Measurements from ENCODE around the gene C5orf63. TPM values are rescaled to one million over a fixed set of nuclear protein-coding genes. Genes with fewer than 3 reads are reported as not detected.

Gene C5orf63
- total RNA-seq, 1 experiment from 2014 or later = 1.2 TPM

DNA sequence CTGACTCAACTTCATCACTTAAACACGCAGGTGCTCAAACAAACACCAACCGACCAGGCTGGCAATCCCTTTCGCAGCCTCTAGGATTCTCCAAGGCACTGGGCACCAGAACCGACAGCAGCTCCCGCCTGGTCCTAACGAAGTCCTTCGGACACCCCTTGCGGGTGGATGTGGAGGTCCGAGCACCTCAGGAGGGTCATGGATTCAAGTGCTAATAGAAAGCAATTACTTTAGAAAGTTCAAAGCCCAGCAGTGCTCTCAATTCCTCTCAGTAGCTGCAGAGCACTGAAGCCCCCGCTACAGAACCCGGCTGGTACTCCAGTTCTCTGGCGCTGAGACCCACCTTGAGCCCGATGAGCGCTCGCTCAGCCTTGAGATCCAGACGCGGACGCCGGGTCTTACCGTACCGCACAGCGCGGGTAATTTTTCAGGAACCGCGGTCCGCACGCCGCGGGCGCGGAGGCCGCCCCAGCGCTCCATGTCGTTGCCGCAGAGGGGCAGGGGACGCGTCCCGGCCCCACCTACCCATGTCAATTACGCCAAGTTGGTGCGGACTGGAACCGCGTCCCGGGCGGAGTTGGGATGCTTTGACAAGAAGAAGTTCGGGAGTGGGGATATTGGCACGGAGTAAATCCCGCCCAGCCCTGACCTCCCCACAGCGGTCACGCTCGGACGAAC is 43.6 kb downstream of the C5orf63 start:
- Histone ChIP-seq H4K91ac (ENCODE audit: insufficient read length, low read depth, low read length) (no peak overlapping the region), H3K56ac (ENCODE audit: insufficient read length, low read depth, low read length) (no peak overlapping the region), H3K9ac (ENCODE audit: extremely low read depth, insufficient read length, low read length) (peak overlapping the region; percentile 62), H4K8ac (replicated peaks; ENCODE audit: insufficient read length, low read depth, low read length) (no peak overlapping the region), H2BK120ac (ENCODE audit: low read depth, low read length, poor library complexity, severe bottlenecking) (no peak overlapping the region), H3K9me3 (ENCODE audit: control insufficient read depth, low read depth, low read length) (no peaks in the 10 kb centered on the region), H3K79me2 (ENCODE audit: insufficient read depth, low read length) (no peaks in the 10 kb centered on the region), H3K18ac (ENCODE audit: insufficient read length, low read depth, low read length) (no peak overlapping the region), H3K14ac (ENCODE audit: insufficient read depth, low read length) (0 out of 2 replicates have a peak overlapping the region, but pooled peaks have one; percentile 39), H2BK20ac (ENCODE audit: low read depth, low read length, poor library complexity, severe bottlenecking) (no peak overlapping the region), H4K5ac (ENCODE audit: insufficient read length, low read depth, low read length) (no peak overlapping the region), H3K4me2 (ENCODE audit: insufficient read depth, insufficient read length, low read length) (peak overlapping the region; percentile 55), H2AK5ac (ENCODE audit: insufficient read length, low read length) (no peak overlapping the region), H3K4ac (ENCODE audit: low read depth, low read length) (no peak overlapping the region), H3K27ac (ENCODE audit: insufficient read length, low read depth, low read length) (no peak overlapping the region), H3T11ph (ENCODE audit: low read length) (no peak overlapping the region), H3K27me3 (ENCODE audit: insufficient read depth, low read length) (no peaks in the 10 kb centered on the region; the same call in 1 of the 2 replicates), H3K23ac (ENCODE audit: insufficient read length, low read depth, low read length) (no peak overlapping the region), H3K79me1 (ENCODE audit: insufficient read depth, low read depth, low read length, poor library complexity, severe bottlenecking) (no peaks in the 10 kb centered on the region), H3K23me2 (ENCODE audit: insufficient read length, low read depth, low read length, poor library complexity, severe bottlenecking) (peaks cover 18% of the 10 kb centered on the region), H2AFZ (ENCODE audit: low read length) (no peak overlapping the region), H3K4me1 (ENCODE audit: insufficient read depth, low read length) (0 out of 2 replicates have a peak, but pooled peaks cover 2% of the 10 kb centered on the region), H4K20me1 (ENCODE audit: control insufficient read depth, insufficient read depth, insufficient read length) (no peaks in the 10 kb centered on the region), H2BK5ac (ENCODE audit: insufficient read length, low read length) (no peak overlapping the region), H2BK12ac (ENCODE audit: insufficient read length, low read depth, low read length) (no peak overlapping the region), H2BK15ac (ENCODE audit: low read depth, low read length) (no peak overlapping the region)
- peaks cover 48% of the 10 kb centered on the region for H3K27me3 Mint-ChIP-seq (ENCODE audit: low read depth)
- TF ChIP-seq CTCF (conservative IDR thresholded peaks at IDR 0.05) = peak; percentile 69
- peaks cover 0 to 3% of the 10 kb centered on the region in 2 experiments; a peak in 1 of 5 replicates for H3K9me3 Mint-ChIP-seq
- DNase-seq = peak; percentile 77
- H3K27ac Mint-ChIP-seq = no peak overlapping the region
- H3K4me1 Mint-ChIP-seq = peaks cover 34 to 36% of the 10 kb centered on the region in 2 experiments
- peak overlapping the region; percentile 81 to 88 for H3K4me3 Mint-ChIP-seq
- H3K36me3 Mint-ChIP-seq (ENCODE audit: insufficient read depth in 1 of 3, low read depth in 3 of 3) = peaks cover 0 to 4% (median 0%) of the 10 kb centered on the region in 3 experiments; a peak in 1 of 7 replicates
- WGBS (ENCODE audit: extremely low coverage, insufficient read length, low lambda C conversion rate) = no CpG with 5 or more reads among the region's 51 CpGs

Data from H9 (cell line).